Renal pelvis (tissue), 4 donors: ENCODE results near the gene NDUFAF8. TPM values are rescaled to one million over a fixed set of nuclear protein-coding genes. Genes with fewer than 3 reads are reported as not detected.

Experiments
- DNase-seq: peaks from one replicate; pipeline ENCODE4 v3.0.0-alpha.2; 2013
- polyA plus RNA-seq, 3 donors: library from polyadenylated mRNA; unstranded; fragments of 120-200 nt; gene quantifications; one replicate each; pipeline ENCODE4 v1.2.1, GENCODE V29; 2013; ENCODE audit not compliant: insufficient read length in 3 of 3

Gene NDUFAF8
- polyA plus RNA-seq, 3 donors: 44.6 to 57.4 (median 49.2) TPM

DNA sequence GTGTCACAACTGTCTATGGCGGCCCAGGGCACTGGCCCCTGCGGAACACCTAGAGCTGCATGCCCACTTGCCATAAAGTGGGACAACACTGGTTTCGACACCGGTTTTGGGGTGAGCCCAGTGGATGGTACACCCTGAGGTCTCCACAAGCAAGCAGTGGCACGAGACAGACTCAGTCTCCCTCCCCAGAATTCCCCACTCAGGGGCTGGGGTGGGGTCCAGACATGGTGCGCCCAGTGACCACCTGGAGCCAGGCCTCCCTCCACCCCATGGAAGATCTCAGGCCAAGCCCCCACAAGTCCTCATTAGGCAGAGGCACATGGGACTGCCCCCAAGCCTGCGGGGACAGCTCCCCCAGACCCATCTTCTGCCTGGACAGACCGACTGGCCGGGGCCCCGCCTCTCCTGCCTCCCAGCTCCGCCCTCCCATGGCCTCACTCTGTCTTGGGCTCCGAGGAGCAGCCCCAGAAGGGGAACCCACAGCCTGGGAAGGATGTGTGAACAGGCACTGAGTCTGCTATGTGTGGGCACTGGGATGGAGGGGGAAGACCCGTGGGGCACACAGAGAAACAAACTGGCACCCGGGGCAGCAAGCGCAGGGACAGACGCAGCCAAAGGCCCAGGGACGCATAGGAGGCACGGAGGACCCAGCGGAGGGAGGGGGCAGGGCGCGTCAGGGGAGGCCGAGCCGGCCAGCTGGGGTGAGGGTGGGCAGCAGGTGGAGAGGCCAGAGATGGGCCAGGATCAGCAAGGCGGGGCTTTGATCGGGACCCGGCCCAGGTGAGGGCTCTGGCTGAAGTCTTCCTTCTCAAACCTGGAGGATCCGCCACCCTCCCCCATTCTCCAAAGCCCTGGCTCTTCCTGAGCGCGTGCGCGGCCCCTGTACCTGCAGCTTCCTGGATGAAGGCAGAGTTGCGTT, 3.0 kb upstream of the NDUFAF8 start:
- no peak for DNase-seq

- no peak for DNase-seq
Observed at GRCh38 chr17:81236784-81237183, 2.3 kb upstream of the NDUFAF8 start.

DNA sequence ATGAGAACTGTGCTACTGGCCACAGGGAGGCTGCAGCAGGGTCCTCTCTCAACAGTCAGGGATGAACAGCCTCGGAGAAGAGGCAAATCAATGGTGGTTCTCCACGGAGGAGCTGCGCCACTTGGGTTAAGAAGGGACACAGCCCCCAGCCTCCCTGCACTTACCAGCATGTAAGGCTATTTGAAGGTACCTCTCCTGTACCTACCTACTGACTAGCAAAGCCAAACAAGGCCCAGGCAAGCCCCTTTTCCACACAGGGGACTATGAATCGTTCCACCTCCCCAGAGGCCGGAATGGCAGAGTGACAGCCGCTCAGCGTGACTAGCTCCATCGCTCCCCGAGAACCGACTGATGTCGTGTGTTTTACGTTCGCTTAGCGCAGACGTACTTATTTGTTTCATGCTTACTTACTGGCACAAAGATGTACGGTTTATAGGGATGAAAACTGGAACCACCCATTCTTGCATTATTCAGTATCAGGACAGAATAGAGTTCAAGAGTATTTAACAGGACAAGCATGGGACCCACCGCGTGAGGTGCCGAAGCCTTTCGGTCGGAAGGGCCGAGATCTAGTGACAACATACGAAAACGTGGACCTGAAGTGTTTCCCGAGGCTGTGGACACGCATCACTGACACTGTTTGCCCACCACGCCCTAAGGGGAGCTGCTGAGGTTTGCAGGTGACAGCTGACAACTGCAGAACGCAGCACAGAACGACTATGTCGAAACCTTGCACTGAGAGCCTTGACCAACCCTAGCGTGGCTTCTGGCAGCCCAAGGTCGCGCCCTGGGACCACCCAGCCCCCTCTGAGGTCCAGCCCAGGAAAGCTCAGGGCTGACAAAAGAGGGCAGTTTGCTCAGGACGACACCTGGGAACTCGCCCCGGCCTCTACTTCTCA, 1.3 kb upstream of the NDUFAF8 start:
- DNase-seq: no peak

DNA sequence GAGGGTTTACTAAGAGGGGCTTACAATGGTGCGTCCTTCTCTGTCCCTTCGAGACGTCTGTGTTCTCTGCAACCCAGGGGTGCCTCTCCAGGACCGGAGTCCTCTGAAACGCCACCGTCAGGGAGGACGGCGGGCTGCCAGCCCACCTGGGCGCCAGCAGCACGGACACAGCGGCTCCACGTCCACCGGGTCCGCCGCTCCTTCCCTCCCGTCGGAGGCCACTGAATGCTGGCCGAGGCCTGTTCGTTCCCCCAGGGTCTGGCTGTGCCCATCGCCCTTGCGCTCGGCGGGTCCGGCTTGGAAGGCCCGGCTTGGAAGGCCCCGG, 666 bp upstream of the NDUFAF8 start:
- DNase-seq: no peak

DNA sequence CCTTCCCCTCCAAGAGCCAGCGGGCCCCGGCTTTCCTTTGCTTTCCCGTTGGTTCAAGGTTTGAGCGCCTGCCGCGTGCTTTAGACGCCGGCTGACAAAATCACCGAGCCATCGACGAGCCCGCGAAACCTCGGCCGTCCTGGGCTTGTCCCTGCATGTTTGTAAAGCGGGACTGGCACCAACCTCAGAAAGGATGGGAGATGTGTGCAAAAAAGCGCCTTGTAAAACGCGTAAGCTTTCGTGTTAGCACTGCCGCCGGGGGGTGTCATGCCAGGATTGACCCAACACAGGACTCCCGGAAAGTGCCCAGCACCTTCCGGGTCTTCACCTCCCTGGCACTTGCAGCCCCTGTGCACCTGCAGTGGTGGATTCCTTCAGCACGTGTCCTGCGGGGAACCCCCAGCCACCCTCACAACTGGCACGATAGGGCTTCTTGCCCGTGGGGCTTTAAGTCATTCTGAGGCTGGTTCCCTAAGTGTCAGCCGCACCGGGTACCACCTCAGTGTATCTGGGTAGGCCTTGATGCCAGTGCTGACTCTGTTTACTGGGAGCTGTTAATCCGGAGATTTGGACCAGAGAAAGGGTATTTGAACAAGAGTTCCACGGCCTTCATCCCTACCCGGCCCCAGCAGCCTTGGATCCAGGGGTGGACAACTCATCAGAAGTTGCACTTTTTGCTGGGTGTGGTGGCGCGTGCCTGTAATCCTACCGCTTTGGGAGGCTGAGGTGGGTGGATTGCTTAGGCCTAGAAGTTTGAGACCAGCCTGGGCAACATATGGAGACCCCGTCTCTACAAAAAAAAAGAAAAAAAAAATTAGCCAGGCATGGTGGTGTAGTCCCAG, 817 bp downstream of the NDUFAF8 start:
- no peak for DNase-seq

- no peak for DNase-seq
Observed at GRCh38 chr17:81240761-81241160, 1.6 kb downstream of the NDUFAF8 start.

- no peak for DNase-seq
Observed at GRCh38 chr17:81241203-81241602, 2.1 kb downstream of the NDUFAF8 start.

GRCh38 chr17:81241648-81242420, 2.7 kb downstream of the NDUFAF8 start:
- no peak for DNase-seq

GRCh38 chr17:81242421-81243332, 3.6 kb downstream of the NDUFAF8 start:
- DNase-seq: no peak

DNA sequence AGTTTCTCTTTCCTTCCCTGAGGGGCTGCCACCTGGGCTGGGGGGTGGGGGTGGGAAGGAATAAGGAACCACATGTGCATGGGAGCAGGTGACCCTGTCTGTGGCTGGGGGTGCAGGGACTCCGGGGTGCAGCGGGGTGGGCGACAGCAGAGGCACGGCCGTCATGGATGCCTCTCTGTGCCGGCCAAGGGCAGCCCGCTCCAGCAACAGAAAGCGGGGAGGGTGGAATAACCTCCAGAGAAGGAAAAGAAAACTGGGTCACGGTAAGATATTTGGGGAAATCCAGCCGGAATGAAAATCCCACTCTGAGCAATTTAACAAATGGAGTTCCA, 4.2 kb downstream of the NDUFAF8 start:
- DNase-seq: no peak

GRCh38 chr17:81244358-81245023, 5.4 kb downstream of the NDUFAF8 start:
- no peak for DNase-seq

GRCh38 chr17:81245024-81245664, 6.0 kb downstream of the NDUFAF8 start:
- DNase-seq: no peak

DNA sequence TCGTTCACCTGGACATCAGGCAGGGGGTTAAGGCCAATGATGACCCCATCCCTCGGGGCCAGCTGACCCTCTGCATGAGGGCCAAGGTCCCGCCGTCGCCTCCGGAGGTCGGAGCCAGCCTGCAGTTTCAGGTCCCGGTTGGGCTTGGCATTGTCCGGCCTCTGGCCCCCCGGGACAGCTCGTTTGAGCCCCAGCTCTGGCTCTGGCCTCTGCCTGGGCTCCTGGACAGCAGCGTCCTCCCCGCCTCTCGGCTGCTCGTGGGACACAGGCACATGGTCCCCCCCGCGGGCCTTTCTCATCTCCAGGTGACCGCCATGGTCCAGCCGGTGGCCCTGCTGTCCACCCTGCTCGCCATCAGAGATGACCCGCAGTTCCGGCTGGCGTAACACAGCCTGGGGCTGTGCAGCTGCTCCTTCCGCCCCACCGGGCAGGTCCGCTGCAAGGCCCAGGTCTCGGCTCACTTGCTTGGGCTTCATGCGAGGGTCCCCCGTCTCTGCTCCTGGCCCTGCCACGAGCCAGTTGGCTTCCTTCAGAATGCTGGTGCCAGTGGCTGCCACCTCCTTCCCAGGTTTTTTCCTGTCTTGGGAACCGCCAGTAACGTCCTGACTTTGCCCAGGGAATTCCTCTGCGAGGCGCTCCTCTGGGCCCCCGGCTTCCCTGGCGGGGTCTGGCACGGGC, 6.7 kb downstream of the NDUFAF8 start:
- no peak for DNase-seq

GRCh38 chr17:81246343-81246670, 7.2 kb downstream of the NDUFAF8 start:
- no peak for DNase-seq

- DNase-seq: no peak
Observed at GRCh38 chr17:81246679-81247338, 7.7 kb downstream of the NDUFAF8 start.

GRCh38 chr17:81247339-81247990, 8.3 kb downstream of the NDUFAF8 start:
- no peak for DNase-seq

GRCh38 chr17:81248649-81249048, 9.5 kb downstream of the NDUFAF8 start:
- DNase-seq: no peak
